Fibroblast of villous mesenchyme (primary cell): Measurements from ENCODE around the gene COL13A1. TPM values are rescaled to one million over a fixed set of nuclear protein-coding genes. Genes with fewer than 3 reads are reported as not detected.

Experiments used
- DNase-seq: peaks from one replicate; pipeline ENCODE4 v3.0.0-alpha.2; 2010; ENCODE audit warnings: low read depth
- H3K4me3 ChIP-seq: 2 replicates; pipeline ENCODE4 v1.5.1; 2011; ENCODE audit warnings: low read depth, mild to moderate bottlenecking, low read length
- CTCF ChIP-seq: IDR thresholded peaks from 2 replicates; pipeline ENCODE4 v1.5.1; 2012; ENCODE audit warnings: low read depth, mild to moderate bottlenecking, low read length; ENCODE audit not compliant: insufficient read depth
- total RNA-seq: library from RNA; depleted of rRNA; stranded (reverse); fragments of >200 nt; gene quantifications from 2 replicates; pipeline ENCODE4 v1.2.3, GENCODE V29; 2012

COL13A1 gene
- total RNA-seq, 1 donor = 3.5 TPM

GRCh38 chr10:69866688-69867461 lies 65.2 kb downstream of the COL13A1 start:
- peak overlapping the region; percentile 41 for H3K4me3 ChIP-seq
- DNase-seq = peak; percentile 89
- peak; percentile 28 for TF ChIP-seq CTCF

- no peak for TF ChIP-seq CTCF
- no peak overlapping the region for H3K4me3 ChIP-seq
- no peak for DNase-seq
Observed at GRCh38 chr10:69867699-69868558, 66.2 kb downstream of the COL13A1 start.

- no peak overlapping the region for H3K4me3 ChIP-seq
- no peak for TF ChIP-seq CTCF
- DNase-seq = no peak
Observed at GRCh38 chr10:69868821-69869220, 67.1 kb downstream of the COL13A1 start.

- peak; percentile 79 for DNase-seq
- no peak overlapping the region for H3K4me3 ChIP-seq
- TF ChIP-seq CTCF = no peak
Observed at GRCh38 chr10:69869291-69869961, 67.7 kb downstream of the COL13A1 start.

- no peak for TF ChIP-seq CTCF
- no peak for DNase-seq
Observed at GRCh38 chr10:69870591-69870990, 68.9 kb downstream of the COL13A1 start.

GRCh38 chr10:69871074-69871473 lies 69.4 kb downstream of the COL13A1 start:
- TF ChIP-seq CTCF = no peak
- no peak for DNase-seq
- H3K4me3 ChIP-seq = no peak overlapping the region

More at GRCh38 chr10:69870591-69870990, 68.9 kb downstream of the COL13A1 start:
- no peak overlapping the region for H3K4me3 ChIP-seq
